ENCODE measurements around the gene CENPE.

CENPE gene

DNA sequence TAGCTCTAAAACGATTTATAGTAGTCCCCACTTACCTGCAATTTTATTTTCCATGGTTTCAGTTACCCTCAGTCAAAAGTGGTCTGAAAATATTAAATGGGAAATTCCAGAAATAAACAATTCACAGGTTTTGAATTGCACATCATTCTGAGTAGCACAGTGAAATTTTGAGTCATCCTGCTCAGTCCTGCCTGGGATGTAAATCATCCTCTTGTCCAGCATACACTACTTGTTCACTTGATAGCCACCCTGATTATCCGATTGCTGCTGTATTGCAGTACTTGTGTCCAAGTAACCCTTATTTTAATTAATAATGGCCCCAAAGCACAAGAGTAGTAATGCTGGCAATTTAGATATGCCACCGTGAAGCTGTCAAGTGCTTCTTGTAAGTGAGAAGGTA is 75.0 kb downstream of the CENPE start:
- no peak for DNase-seq

DNA sequence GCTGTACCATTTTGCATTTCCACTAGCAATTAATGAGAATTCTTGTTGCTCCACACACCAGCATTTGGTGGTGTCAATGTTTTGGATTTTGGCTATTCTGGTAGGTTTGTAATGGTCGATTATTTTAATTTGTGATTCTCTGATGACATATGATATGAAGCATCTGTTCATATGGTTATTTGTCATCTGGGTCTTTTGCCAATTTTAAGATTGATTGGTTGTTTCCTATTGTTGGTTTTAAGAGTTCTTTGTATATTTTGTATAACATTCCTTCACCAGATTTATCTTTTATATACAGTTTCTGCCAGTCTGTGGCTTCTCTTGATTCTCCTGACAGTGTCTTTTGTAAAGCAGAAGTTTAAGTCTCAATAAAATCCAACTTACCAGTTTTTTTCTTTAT is 80.0 kb downstream of the CENPE start:
- DNase-seq: no peak

- DNase-seq: no peak
Measured at GRCh38 chr4:103111598-103111997, 86.5 kb downstream of the CENPE start.

GRCh38 chr4:103108542-103108941 is 89.6 kb downstream of the CENPE start:
- no peak for DNase-seq

GRCh38 chr4:103105558-103106356 is 92.4 kb downstream of the CENPE start:
- no peak for DNase-seq

GRCh38 chr4:103104886-103105285 is 93.3 kb downstream of the CENPE start:
- DNase-seq: no peak

DNA sequence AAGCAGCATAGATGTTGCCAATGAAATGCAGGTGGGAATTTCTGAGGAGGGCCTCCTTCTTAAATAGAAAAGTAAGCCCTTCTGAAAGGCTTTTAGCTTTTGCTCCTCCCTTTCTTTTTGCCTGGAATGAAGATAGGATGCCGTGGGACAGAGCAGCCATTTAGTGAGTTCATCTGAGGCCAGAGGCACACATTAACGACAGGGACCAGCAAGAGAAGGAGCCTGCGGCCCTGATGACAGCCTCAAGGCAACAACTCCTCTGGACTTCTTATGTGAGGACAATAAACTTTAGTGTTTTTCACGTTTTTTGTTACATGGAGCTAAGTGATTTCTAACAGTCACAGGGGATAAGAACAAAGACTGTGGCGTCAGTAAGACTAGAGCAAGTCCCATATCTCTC is 97.5 kb downstream of the CENPE start:
- DNase-seq: no peak

DNA sequence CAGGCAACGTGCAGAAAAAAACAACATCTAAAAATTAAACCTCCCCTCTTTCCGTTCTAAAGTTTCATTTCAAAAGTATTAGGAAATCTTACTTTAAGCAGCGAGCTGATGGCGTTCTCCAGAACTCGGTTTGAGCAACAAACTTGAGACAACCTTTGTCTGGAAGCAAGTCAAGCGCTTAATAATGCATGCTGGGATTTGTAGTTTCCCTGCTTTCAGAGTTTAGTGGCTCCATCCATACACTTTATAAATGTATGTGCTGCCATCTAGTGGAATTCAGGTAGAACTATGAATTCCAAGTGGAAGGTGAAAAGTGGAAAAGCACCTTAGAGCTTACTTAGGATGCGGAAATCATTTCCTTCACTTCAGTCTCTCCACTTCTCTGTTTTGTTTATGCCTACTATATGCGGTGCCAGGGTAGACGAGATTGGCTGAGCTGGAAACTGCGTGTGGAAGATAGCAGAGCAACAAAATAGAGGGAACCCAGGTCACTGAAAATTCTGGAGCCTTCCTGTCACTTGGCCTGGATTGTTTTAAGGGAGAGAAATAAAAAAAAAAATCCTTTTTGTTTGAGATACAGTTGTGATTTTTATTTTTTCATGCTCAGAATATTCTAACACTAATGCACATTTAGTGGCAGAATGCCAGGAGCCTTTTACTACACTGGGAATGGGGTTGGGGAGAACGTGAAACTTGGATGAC is 98.3 kb downstream of the CENPE start, which contains the start of gene BDH2:
TSS of gene BDH2 (minus strand) at position 144 of the 702 bp plus-strand sequence. CDS start 3,580 bp downstream, outside the sequence.
- peak in 7 of 14 donors; percentile 16 to 55 (median 40) for DNase-seq

DNA sequence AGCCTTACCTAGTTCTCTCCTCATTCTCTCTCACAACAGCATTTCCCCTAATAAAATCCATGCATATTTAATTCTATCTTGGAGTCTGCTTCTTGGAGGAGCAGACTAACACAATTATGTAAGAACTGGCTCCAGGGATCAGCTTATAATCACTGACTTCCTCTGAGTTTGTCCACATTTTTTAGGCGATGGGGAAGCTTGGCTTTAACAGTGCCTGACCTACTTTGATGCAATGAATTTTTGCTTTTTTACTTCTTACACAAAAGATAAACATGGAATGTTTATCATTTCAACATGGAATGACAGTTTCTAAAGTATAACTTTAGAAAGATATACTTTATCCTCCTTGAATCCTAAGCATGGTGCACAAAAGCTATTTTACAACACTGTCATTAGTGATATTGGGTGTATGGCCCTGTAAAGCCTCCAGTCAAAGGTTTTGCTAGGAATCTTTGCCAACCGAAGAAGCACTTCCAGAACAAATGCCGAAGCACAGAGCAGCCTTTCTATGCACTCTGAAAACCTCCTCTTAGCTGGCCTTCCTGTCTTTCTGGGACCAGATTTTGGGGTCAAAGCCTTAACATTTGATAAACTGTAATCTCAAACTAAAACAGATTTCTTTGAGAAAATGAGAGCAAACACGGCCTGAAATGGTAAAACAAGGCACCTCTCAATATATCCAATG is 99.2 kb downstream of the CENPE start:
- no peak for DNase-seq

DNA sequence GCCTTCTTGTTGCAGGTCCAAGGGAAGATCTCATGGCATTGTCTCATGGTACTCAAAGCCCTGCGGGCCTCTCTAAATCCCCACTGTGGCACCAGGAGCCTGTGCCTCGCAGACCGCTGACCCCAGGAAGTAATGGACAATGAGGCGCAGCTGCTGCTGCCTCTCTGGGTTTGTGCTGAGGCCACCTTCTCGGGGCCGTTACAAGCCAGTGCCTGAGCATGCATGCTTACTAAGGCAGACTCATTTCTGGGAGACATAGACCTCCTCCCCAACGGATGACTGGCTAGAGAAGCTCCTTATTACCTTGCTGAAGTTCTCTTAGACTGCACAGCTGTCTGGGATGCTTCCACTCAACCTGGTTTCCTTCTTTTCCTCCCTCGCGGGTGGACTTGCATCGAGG is 99.8 kb downstream of the CENPE start:
- DNase-seq: peak in 3 of 14 donors; percentile 7 to 25 (median 9)

GRCh38 chr4:103097112-103097511 is 101.0 kb downstream of the CENPE start:
- no peak for DNase-seq

GRCh38 chr4:103095080-103095479 is 103.1 kb downstream of the CENPE start:
- DNase-seq: no peak

DNA sequence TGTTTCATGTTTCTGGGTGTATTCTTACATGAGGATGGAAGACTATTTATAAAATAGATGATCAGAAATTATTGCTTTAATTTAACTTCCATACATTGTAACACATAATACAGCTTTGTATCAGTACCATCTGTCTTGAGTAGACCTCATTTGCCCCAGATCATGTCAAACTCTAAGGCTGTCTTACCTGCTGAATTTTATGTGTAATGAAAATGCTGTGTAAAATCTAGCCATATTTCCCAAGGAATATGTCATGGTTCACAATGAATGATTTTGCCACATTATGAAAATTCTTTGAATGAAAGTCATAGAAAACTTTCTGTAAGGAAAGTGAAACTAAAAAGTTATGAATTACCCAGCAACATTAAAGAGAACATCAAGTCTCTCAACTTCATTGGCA is 105.9 kb downstream of the CENPE start:
- no peak for DNase-seq

DNA sequence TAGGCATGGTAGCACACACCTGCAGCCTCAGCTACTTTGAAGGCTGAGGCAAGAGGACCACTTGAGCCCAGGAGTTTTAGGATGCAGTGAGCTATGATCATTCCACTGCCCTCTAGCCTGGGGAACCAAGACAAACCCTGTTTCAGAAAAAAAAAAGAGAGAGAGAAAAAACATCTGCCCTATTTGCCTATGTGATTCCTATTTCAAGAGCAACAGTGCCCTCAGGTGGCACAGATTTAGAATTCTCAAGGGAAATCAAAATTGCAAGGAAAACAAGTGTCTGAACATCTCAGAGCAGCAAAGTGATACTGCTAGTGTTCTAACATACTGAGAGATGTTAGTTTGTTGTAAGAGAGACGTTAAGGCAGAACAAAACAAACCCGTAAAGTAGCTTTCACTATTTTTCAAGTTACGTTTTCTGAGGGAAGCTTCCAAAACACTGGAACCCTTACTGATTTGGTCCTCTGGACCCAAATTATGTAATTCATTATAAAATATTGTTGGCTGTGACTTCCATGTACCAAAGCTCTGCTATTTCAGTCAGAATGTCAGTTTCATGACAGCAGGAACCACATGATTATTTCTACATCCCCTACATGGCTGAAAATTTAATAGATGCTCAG is 106.4 kb downstream of the CENPE start:
- DNase-seq: peak in 5 of 14 donors; percentile 5 to 38 (median 14)

DNA sequence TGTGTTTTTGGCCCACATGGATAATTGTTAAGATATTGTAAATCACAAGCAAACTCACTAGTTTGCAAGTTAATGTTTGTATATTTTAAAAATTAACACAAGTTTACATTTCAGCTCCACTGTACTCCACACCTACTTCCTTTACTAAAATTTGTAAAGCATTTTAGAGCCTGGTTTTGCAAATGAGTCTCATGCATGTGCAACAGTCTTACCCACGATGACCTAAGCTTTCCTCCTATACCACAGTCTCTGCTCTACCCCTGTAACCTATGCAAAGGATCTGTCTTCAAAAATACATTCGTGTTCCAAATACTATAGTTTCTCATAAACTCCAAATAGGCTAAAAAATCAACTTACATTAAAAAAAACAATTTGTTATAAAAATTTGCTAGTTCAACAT is 108.7 kb downstream of the CENPE start:
- no peak for DNase-seq

GRCh38 chr4:103086551-103086950 is 111.6 kb downstream of the CENPE start:
- no peak for DNase-seq

- no peak for DNase-seq
Measured at GRCh38 chr4:103085555-103086196, 112.5 kb downstream of the CENPE start.

- DNase-seq: peak in 1 of 14 donors; percentile 70
Measured at GRCh38 chr4:103079621-103080020, 118.5 kb downstream of the CENPE start.

- DNase-seq: peak in 1 of 14 donors; percentile 69
Measured at GRCh38 chr4:103076747-103077347, 121.3 kb downstream of the CENPE start, which contains the start of gene SLC9B2. TSS of gene SLC9B2 (minus strand) at chr4:103076761. CDS start at chr4:103067550, 9,211 bp downstream.

DNA sequence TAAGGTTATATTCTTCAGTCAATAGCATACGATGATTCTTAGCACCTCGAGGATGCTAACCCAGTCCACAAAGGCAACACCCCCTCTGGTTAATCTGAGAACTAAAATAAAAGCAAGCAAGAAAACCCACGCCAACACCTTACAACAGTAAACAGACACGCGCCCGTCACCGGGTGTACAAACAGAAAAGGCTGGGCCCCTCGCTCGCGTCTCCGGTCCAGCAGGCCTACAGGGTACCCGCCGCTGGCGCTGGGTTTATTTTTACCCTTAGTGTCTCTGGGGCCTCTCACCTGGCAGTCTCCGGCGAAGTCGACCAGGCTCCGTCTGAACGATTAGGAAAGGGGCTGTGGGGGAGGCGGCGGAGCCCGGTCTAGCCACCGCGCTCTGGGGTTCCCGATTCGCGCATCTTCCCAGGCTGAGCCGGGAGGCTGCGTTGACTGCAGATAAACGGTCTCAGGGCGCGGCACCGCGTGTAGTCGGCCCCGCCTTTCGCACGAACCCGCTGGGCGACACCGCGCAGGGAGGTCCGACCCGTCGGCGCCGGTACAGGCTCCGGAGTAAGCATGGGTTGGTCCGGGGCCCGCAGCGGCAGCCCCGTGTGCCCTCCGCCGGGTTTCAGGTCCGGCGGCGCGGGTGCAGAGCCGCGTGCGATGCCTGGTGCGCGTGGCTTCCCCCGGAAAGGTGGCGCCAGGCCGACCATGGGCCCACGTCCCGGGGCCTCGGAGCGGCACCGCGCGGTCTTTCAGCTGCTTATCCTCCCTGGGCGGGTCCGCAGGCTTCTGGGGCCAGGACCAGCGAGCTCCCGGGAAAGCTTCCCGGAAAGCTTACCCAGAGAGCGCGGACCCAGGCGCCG is 122.0 kb downstream of the CENPE start:
- peak in 13 of 14 donors; percentile 13 to 80 (median 66) for DNase-seq
